ENCODE results near the gene KIF19.

The KIF19 gene

DNA sequence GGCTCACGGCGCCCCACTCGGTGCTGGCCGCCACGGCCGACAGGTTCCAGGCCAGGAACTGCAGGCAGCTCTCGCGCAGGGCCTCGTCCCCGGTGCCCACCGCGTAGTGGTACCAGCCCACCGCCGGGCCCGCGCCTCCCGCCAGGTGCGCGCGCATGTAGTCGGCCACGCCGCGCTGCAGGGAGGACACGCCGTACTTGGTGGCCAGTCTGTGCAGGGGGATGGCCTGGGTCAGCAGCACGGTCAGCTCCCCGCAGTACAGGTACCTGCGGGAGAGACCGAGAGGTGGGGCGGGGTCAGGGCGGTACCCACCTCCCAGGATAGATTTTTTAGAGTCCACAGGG lies 31.4 kb downstream of the KIF19 start:
- peaks cover 3% of the 10 kb centered on the region for H3K4me1 Mint-ChIP-seq
- no peak overlapping the region for H3K27ac Mint-ChIP-seq
- H3K27me3 Mint-ChIP-seq: peaks cover 58% of the 10 kb centered on the region
- no peaks in the 10 kb centered on the region for H3K36me3 Mint-ChIP-seq (ENCODE audit: low read depth)
- no peak for ATAC-seq
- no peak overlapping the region for H3K4me3 Mint-ChIP-seq
- H3K9me3 Mint-ChIP-seq: no peaks in the 10 kb centered on the region
- DNase-seq: no peak

- no peak overlapping the region for H3K27ac Mint-ChIP-seq
- no peaks in the 10 kb centered on the region for H3K36me3 Mint-ChIP-seq (ENCODE audit: low read depth)
- peaks cover 3% of the 10 kb centered on the region for H3K4me1 Mint-ChIP-seq
- DNase-seq (no peak), ATAC-seq (no peak)
- peaks cover 46% of the 10 kb centered on the region for H3K27me3 Mint-ChIP-seq
- no peak overlapping the region for H3K4me3 Mint-ChIP-seq
- no peaks in the 10 kb centered on the region for H3K9me3 Mint-ChIP-seq
Measured at GRCh38 chr17:74358697-74359096, 32.7 kb downstream of the KIF19 start.

GRCh38 chr17:74359916-74360315 lies 33.9 kb downstream of the KIF19 start:
- peaks cover 2% of the 10 kb centered on the region for H3K4me1 Mint-ChIP-seq
- H3K27ac Mint-ChIP-seq: no peak overlapping the region
- DNase-seq: no peak
- no peak for ATAC-seq
- H3K36me3 Mint-ChIP-seq (ENCODE audit: low read depth): no peaks in the 10 kb centered on the region
- H3K9me3 Mint-ChIP-seq: no peaks in the 10 kb centered on the region
- H3K4me3 Mint-ChIP-seq: no peak overlapping the region
- peaks cover 37% of the 10 kb centered on the region for H3K27me3 Mint-ChIP-seq

DNA sequence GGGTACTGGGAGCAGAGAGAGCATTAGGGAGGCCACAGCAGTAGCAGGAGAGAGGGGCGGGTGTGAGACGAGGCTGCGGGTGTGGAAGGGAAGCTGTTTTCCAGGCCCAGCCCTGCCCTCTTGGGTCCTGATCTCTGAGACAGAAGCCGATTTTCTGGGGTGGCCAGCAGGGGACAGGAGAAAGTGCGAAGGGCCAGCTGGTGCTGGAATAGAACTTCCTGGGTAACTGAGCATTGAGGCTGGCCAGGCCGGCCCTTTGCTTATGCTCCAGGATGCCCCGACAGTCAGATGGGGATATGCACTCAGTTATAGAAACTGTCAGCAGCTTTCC lies 34.8 kb downstream of the KIF19 start:
- Mint-ChIP-seq H3K4me1 (peaks cover 2% of the 10 kb centered on the region), H3K36me3 (ENCODE audit: low read depth) (no peaks in the 10 kb centered on the region), H3K27ac (no peak overlapping the region), H3K9me3 (no peaks in the 10 kb centered on the region), H3K4me3 (no peak overlapping the region), H3K27me3 (peaks cover 27% of the 10 kb centered on the region)
- DNase-seq (no peak), ATAC-seq (no peak)

DNA sequence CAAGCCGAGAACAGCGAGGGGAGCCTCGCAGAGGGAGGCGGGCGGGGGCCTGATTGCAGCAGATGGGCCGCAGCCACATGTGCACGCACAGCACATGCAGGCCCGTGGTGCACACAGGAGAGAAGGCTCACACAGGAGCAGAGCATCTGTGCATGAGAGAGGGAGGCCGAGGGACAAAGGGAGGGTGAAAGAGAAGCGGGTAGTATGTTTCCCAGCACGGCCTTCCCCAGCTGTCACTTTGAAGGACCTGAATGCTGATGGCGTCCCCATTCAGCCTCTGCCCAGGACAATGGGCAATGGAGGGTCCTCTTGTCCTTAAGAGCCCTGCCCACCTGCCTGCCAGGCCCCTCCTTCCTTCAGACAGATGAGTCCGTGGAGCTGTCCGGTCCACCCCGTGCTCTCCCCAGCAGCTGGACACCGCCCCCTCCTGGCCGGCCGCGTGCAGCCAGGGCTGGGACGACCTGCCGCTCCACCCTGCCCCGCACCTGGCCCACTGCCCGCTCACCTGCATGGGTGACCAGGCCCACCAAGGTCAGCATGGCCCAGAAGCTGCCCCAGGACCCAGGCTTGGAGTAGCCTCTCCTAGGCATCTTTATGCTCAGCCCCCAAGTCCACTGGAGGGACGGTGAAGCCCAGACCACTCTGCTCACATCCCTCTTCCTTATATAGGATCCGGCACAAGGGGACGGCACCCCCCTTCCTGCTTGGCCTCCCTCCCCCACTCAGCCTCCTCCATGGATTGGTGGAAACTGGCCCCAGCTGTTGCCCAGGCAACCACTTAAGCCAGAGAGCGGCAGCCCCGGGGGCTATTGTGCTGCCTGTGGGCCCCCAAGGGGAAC lies 35.4 kb downstream of the KIF19 start, which contains the start of gene BTBD17:
Gene BTBD17, minus strand, starts transcription at position 639 of the 839 bp plus-strand sequence. Its CDS starts 49 bp downstream, at position 590.
- DNase-seq (peak; percentile 61), ATAC-seq (peak; percentile 48)
- peaks cover 23% of the 10 kb centered on the region for H3K27me3 Mint-ChIP-seq
- no peak within 1 kb of the TSS for H3K4me3 Mint-ChIP-seq
- peaks cover 2% of the 10 kb centered on the region for H3K4me1 Mint-ChIP-seq
- H3K27ac Mint-ChIP-seq: no peak within 1 kb of the TSS
- no peaks in the 10 kb centered on the region for H3K9me3 Mint-ChIP-seq
- H3K36me3 Mint-ChIP-seq (ENCODE audit: low read depth): no peaks in the 10 kb centered on the region

DNA sequence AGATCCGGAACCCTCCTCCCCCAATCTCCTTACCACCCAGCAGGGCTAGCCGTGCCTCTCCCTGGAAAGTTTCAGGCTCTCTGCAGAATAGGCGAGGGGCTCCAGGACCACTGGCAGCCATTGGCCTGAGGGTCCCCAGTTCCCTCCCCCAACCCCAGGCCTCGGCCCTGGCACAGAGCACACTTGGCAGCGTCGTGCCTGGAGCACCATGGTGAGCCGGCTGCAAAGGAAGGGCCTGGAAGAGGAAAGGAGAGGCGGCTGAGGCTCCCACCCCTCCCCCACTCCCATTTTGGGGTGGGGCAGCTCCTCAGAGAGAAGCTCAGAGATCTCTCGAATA lies 36.0 kb downstream of the KIF19 start:
- DNase-seq: no peak
- H3K27ac Mint-ChIP-seq: no peak overlapping the region
- H3K36me3 Mint-ChIP-seq (ENCODE audit: low read depth): no peaks in the 10 kb centered on the region
- H3K4me1 Mint-ChIP-seq: peaks cover 2% of the 10 kb centered on the region
- H3K4me3 Mint-ChIP-seq: no peak overlapping the region
- H3K27me3 Mint-ChIP-seq: peaks cover 22% of the 10 kb centered on the region
- H3K9me3 Mint-ChIP-seq: no peaks in the 10 kb centered on the region
- no peak for ATAC-seq

- no peak overlapping the region for H3K27ac Mint-ChIP-seq
- H3K4me1 Mint-ChIP-seq: no peaks in the 10 kb centered on the region
- no peak overlapping the region for H3K4me3 Mint-ChIP-seq
- no peaks in the 10 kb centered on the region for H3K36me3 Mint-ChIP-seq (ENCODE audit: low read depth)
- no peak for ATAC-seq
- H3K9me3 Mint-ChIP-seq: no peaks in the 10 kb centered on the region
- no peak for DNase-seq
- H3K27me3 Mint-ChIP-seq: peaks cover 17% of the 10 kb centered on the region
Measured at GRCh38 chr17:74362810-74363498, 36.9 kb downstream of the KIF19 start.

GRCh38 chr17:74367206-74367605 lies 41.2 kb downstream of the KIF19 start, which contains the start of gene GPR142:
Gene GPR142, plus strand, starts transcription at chr17:74367506. Its CDS starts 2,035 bp downstream, at chr17:74369541.
- no peak within 1 kb of the TSS for H3K4me3 Mint-ChIP-seq

GRCh38 chr17:74368341-74369081 lies 42.5 kb downstream of the KIF19 start:
- peak; percentile 56 for ATAC-seq
- H3K4me1 Mint-ChIP-seq: peaks cover 11% of the 10 kb centered on the region
- no peak overlapping the region for H3K27ac Mint-ChIP-seq
- H3K9me3 Mint-ChIP-seq: no peaks in the 10 kb centered on the region
- no peak overlapping the region for H3K4me3 Mint-ChIP-seq
- peak; percentile 79 for DNase-seq
- H3K36me3 Mint-ChIP-seq (ENCODE audit: low read depth): no peaks in the 10 kb centered on the region
- peaks cover 8% of the 10 kb centered on the region for H3K27me3 Mint-ChIP-seq

More at GRCh38 chr17:74367206-74367605, 41.2 kb downstream of the KIF19 start, which contains the start of gene GPR142:
- DNase-seq (no peak), ATAC-seq (no peak)
- Mint-ChIP-seq H3K27me3 (peaks cover 8% of the 10 kb centered on the region), H3K27ac (no peak within 1 kb of the TSS), H3K4me1 (peaks cover 11% of the 10 kb centered on the region), H3K9me3 (no peaks in the 10 kb centered on the region), H3K36me3 (ENCODE audit: low read depth) (no peaks in the 10 kb centered on the region)

DNA sequence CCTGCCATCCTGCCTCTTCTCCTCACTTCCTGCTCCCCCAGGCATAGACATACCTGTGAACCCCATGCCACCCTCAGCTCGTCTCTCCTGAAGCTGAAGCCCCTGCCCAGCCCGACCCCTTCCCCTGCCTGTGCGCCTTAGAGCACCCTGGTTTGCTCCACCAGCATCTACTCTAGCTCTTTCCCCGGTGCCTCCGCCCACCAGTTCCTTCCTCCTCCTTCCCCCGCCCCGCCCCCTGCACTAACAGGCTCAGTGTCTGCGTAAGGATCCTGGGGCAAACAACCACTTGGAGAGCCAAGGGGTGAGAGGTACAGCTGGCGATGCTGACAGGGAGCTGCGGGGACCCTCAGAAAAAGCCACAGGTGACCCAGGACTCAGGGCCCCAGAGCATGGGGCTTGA lies 43.2 kb downstream of the KIF19 start:
- Mint-ChIP-seq H3K27me3 (peaks cover 8% of the 10 kb centered on the region), H3K4me1 (peaks cover 11% of the 10 kb centered on the region), H3K9me3 (no peaks in the 10 kb centered on the region), H3K27ac (no peak overlapping the region), H3K36me3 (ENCODE audit: low read depth) (no peaks in the 10 kb centered on the region), H3K4me3 (no peak overlapping the region)
- ATAC-seq (peak; percentile 60), DNase-seq (peak; percentile 70)

- Mint-ChIP-seq H3K27ac (no peak overlapping the region), H3K4me1 (peaks cover 11% of the 10 kb centered on the region), H3K27me3 (peaks cover 7% of the 10 kb centered on the region), H3K36me3 (ENCODE audit: low read depth) (no peaks in the 10 kb centered on the region), H3K4me3 (no peak overlapping the region), H3K9me3 (no peaks in the 10 kb centered on the region)
- DNase-seq (no peak), ATAC-seq (no peak)
Measured at GRCh38 chr17:74369665-74370490, 43.9 kb downstream of the KIF19 start.

DNA sequence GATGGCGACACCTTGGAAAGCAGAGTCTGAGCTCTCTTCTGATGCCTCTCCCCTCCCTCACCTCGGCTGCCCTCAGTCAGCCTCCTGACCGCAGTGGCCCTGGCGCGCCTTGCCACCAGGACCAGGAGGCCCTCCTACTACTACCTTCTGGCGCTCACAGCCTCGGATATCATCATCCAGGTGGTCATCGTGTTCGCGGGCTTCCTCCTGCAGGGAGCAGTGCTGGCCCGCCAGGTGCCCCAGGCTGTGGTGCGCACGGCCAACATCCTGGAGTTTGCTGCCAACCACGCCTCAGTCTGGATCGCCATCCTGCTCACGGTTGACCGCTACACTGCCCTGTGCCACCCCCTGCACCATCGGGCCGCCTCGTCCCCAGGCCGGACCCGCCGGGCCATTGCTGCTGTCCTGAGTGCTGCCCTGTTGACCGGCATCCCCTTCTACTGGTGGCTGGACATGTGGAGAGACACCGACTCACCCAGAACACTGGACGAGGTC lies 45.7 kb downstream of the KIF19 start:
- H3K27ac Mint-ChIP-seq: no peak overlapping the region
- ATAC-seq: no peak
- DNase-seq: no peak
- H3K4me1 Mint-ChIP-seq: peaks cover 11% of the 10 kb centered on the region
- no peaks in the 10 kb centered on the region for H3K36me3 Mint-ChIP-seq (ENCODE audit: low read depth)
- no peaks in the 10 kb centered on the region for H3K9me3 Mint-ChIP-seq
- peaks cover 7% of the 10 kb centered on the region for H3K27me3 Mint-ChIP-seq
- no peak overlapping the region for H3K4me3 Mint-ChIP-seq

DNA sequence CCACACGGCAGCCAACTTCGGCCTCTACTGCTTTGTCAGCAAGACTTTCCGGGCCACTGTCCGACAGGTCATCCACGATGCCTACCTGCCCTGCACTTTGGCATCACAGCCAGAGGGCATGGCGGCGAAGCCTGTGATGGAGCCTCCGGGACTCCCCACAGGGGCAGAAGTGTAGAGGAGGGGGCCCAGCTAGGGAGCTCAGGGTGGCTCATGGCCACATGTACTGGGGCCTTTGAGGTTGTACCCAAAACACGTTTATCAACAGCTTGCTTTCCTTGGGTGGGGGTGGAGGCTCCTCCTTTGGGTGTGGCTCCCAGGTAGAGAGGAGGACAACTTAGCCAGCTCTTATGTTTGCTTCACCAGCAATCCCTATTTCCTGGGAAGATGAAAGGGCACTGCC lies 46.4 kb downstream of the KIF19 start:
- Mint-ChIP-seq H3K36me3 (ENCODE audit: low read depth) (no peaks in the 10 kb centered on the region), H3K9me3 (no peaks in the 10 kb centered on the region), H3K27ac (no peak overlapping the region), H3K4me3 (no peak overlapping the region), H3K4me1 (peaks cover 11% of the 10 kb centered on the region), H3K27me3 (peaks cover 7% of the 10 kb centered on the region)
- no peak for ATAC-seq
- no peak for DNase-seq

All from activated naive CD8-positive, alpha-beta T cell treated with anti-CD3 and anti-CD28 coated beads, Interleukin-2, amount 50 U/mL, for 24 hours (primary cell).